H1 (cell line): Measurements from ENCODE around the gene VMP1.

Source experiments
- CBX5 ChIP-seq: fragments of 300-800, 300-1000 bp; sonication (generic); IDR thresholded peaks from 2 replicates; pipeline ENCODE4 v1.7.1; 2016; ENCODE audit warnings: antibody characterized with exemption, low read length, low read depth
- CTCF ChIP-seq, 3 experiments: IDR thresholded peaks; 1 replicate in 2 of 3; 2 replicates in 1 of 3; pipeline versions ENCODE4 v1.5.1 to v1.6.1; 2011; ENCODE audit warnings: low read length in 3 of 3, mild to moderate bottlenecking in 3 of 3, inconsistent platforms in 2 of 3, low read depth in 1 of 3, moderate library complexity in 1 of 3; ENCODE audit not compliant: insufficient read depth in 1 of 3; ENCODE audit errors: control extremely low read depth in 1 of 3
- EP300 ChIP-seq, 2 experiments: IDR thresholded peaks; 1 replicate in 1 of 2; 2 replicates in 1 of 2; pipeline ENCODE4 v1.6.1; 2011 to 2012; ENCODE audit warnings: low read depth in 2 of 2, low read length in 2 of 2, mild to moderate bottlenecking in 2 of 2, borderline replicate concordance in 1 of 2, inconsistent platforms in 1 of 2, moderate library complexity in 1 of 2
- EZH2 ChIP-seq: fragments of 200-600 bp; sonication (generic); IDR thresholded peaks from 2 replicates; pipeline ENCODE4 v1.7.1; 2012; ENCODE audit warnings: low read depth, mild to moderate bottlenecking, moderate library complexity, low read length, inconsistent platforms; ENCODE audit not compliant: severe bottlenecking
- GABPA ChIP-seq: IDR thresholded peaks from 2 replicates; pipeline ENCODE4 v1.6.1; 2011; ENCODE audit warnings: mild to moderate bottlenecking, low read length, moderate library complexity, borderline replicate concordance; ENCODE audit not compliant: insufficient read depth
- HDAC6 ChIP-seq: IDR thresholded peaks from one replicate; pipeline ENCODE4 v1.7.1; 2012; ENCODE audit warnings: low read depth, mild to moderate bottlenecking, inconsistent platforms, low read length, moderate library complexity
- MAX ChIP-seq: IDR thresholded peaks from 2 replicates; pipeline ENCODE4 v1.6.1; 2012; ENCODE audit warnings: inconsistent platforms
- RXRA ChIP-seq: IDR thresholded peaks from 2 replicates; pipeline ENCODE4 v1.6.1; 2011; ENCODE audit warnings: low read depth, mild to moderate bottlenecking, low read length, moderate library complexity; ENCODE audit not compliant: insufficient read depth
- SRF ChIP-seq: IDR thresholded peaks from 2 replicates; pipeline ENCODE4 v1.6.1; 2011; ENCODE audit warnings: mild to moderate bottlenecking, low read depth, low read length, moderate library complexity
- TCF12 ChIP-seq: IDR thresholded peaks from 2 replicates; pipeline ENCODE4 v1.6.1; 2011; ENCODE audit warnings: low read depth, mild to moderate bottlenecking, low read length

- no peak for TF ChIP-seq CTCF (IDR thresholded peaks at IDR 0.05; ENCODE audit: control extremely low read depth in 1 of 3, insufficient read depth in 1 of 3, low read depth in 1 of 3, low read length in 3 of 3)
- TF ChIP-seq GABPA = no peak
- TF ChIP-seq EZH2 = no peak
- no peak for TF ChIP-seq TCF12
- TF ChIP-seq EP300 (IDR thresholded peaks at IDR 0.05; ENCODE audit: borderline replicate concordance in 1 of 2, low read depth in 2 of 2, low read length in 2 of 2) = no peak
- no peak for TF ChIP-seq CBX5
- TF ChIP-seq RXRA = no peak
- TF ChIP-seq MAX = no peak
- no peak for TF ChIP-seq HDAC6
- TF ChIP-seq SRF = no peak
These were observed 118.3 kb downstream of the VMP1 start for GRCh38 chr17:59825533-59826322.
